SJSA1 (cell line): ENCODE data around the gene KISS1R. TPM values are rescaled to one million over a fixed set of nuclear protein-coding genes. Genes with fewer than 3 reads are reported as not detected.

Experiments
- DNase-seq, 2 experiments: peaks; one replicate each; pipeline ENCODE4 v3.0.0-alpha.2; 2015 to 2020; ENCODE audit warnings: low spot score in 2 of 2, low read depth in 1 of 2
- H3K27ac ChIP-seq: fragments of 250-450 bp; sonication (Bioruptor Pico); 2 replicates; pipeline ENCODE4 v1.5.1; 2020; ENCODE audit warnings: mild to moderate bottlenecking, moderate library complexity
- H3K27me3 ChIP-seq: fragments of 250-450 bp; sonication (Bioruptor Pico); replicated peaks from 2 replicates; pipeline ENCODE4 v1.5.1; 2020; ENCODE audit warnings: mild to moderate bottlenecking, moderate library complexity
- H3K36me3 ChIP-seq: fragments of 250-450 bp; sonication (Bioruptor Pico); 2 replicates; pipeline ENCODE4 v1.5.1; 2020; ENCODE audit warnings: mild to moderate bottlenecking
- H3K4me1 ChIP-seq: fragments of 250-450 bp; sonication (Bioruptor Pico); replicated peaks from 2 replicates; pipeline ENCODE4 v1.6.1; 2021; ENCODE audit warnings: mild to moderate bottlenecking
- H3K4me3 ChIP-seq: fragments of 250-450 bp; sonication (Bioruptor Pico); 2 replicates; pipeline ENCODE4 v1.5.1; 2020; ENCODE audit warnings: mild to moderate bottlenecking
- H3K9me3 ChIP-seq: fragments of 250-450 bp; sonication (Bioruptor Pico); replicated peaks from 2 replicates; pipeline ENCODE4 v1.5.1; 2020; ENCODE audit warnings: mild to moderate bottlenecking
- total RNA-seq: library from RNA; depleted of rRNA; stranded (reverse); fragments of >200 nt; shearing (Covaris generic); gene quantifications from 2 replicates; pipeline ENCODE4 v1.2.3, GENCODE V29; 2014; rRNA removed

Gene KISS1R
- total RNA-seq = not detected in 2 replicates

DNA sequence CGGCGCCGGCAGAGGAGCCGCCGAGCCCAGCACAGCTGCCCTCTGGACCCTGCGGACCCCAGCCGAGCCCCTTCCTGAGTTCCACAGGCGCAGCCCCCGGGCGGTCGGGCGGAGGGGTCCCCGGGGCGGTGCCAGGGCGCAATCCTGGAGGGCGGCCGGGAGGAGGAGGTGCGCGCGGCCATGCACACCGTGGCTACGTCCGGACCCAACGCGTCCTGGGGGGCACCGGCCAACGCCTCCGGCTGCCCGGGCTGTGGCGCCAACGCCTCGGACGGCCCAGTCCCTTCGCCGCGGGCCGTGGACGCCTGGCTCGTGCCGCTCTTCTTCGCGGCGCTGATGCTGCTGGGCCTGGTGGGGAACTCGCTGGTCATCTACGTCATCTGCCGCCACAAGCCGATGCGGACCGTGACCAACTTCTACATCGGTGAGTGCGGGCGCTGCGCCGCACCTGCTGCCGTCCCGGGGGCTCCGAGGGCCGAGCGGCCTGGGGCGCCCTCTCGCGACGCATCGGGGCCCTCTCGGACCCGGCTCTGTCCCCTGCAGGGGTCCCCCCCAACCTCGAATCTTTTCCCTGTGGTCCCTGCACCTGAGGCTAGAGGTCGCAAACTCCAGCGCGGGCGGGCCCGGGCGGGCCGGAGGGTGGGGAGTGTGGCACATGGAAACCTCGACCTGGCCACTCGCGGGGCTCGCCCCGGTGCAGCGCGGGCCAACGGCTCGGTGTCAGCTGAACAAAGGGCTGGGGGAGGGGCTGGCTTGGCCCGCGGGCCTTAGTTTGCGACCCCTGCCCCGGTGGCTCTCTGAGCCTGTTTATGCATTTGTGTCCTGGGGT is at the start of gene KISS1R:
Gene KISS1R, plus strand, starts transcription at position 11 of the 829 bp plus-strand sequence. Its CDS starts 170 bp downstream, at position 181.
- DNase-seq = peak in 1 of 2 experiments; percentile 50
- Histone ChIP-seq H3K4me3 (no peak within 1 kb of the TSS; the same call in 1 of the 2 replicates), H3K27ac (no peak within 1 kb of the TSS), H3K27me3 (peaks cover 45% of the 10 kb centered on the region), H3K36me3 (no peaks in the 10 kb centered on the region), H3K9me3 (peaks cover 4% of the 10 kb centered on the region; the same call in 1 of the 2 replicates), H3K4me1 (peaks cover 21% of the 10 kb centered on the region)

DNA sequence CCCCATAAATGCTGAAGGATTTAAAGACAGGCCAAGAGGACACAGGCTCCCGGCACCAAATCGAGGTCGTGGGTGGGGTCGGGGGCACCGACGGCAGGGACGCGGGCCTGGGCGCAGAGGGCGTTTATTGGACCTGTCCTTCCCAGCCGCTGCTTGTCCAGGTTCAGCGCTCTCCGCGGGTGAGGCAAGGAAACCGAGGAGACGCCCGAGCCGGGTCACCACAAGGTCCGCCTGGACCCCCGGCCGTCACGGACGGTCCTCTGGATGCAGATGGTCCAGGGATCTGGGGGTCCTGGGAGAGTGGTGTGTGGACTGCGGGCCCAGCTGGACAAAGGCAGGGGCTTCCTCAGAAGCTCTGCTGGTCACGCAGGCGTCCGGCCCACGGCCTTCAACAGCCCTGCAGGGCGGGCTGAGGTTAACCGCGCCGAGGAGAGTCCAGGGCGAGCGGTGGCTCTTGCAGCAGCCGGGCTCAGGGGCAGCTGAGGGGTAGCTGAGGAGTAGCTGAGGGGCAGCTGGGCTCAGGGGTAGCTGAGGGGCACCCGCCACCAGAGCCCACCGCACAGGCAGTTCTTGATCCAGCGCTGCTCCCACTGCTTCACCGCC is 49.2 kb upstream of the KISS1R start:
- no peak overlapping the region for H3K27ac ChIP-seq
- H3K4me1 ChIP-seq = peaks cover 38% of the 10 kb centered on the region
- no peaks in the 10 kb centered on the region for H3K9me3 ChIP-seq
- no peak overlapping the region for H3K4me3 ChIP-seq
- DNase-seq = no peak
- peaks cover 37% of the 10 kb centered on the region for H3K36me3 ChIP-seq
- no peaks in the 10 kb centered on the region for H3K27me3 ChIP-seq

DNA sequence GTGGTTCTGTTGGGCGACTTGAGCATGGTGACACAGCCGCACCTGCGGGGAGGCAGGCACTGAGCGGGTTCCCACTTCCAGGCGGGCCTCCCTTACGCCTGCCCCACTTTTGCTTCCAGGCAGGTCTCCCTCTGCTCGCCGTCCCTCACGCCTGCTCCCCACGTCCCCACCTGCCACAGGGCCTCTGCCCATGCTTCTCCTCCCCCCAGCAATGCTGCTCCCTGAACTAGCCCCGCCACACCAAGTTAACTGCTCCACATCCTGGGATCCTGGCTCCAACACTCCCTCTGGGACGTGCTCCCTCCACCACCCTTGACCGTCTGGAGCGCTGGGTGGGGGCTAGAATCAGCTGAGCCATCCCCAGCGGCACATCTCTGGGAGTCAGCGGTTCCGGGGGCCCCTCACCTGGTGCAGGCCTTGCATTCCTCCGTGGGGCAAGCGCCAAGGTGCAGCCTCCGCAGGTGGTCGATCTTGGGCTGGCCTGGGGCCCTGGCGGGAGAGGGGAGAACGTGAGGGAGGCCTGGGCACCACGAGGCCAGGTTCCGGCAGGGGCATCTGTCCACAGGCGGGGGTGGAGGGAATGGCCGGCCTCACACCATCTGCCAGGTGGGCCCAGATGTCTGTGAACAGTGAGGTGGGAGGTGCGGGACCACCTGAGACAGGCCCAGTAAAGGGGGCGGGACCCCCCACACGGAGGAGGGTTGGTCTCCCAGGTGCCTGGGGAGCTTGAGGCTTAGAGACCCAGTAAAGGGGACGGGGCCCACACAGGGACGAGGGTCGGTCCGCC is 48.5 kb upstream of the KISS1R start:
- Histone ChIP-seq H3K27me3 (no peaks in the 10 kb centered on the region), H3K27ac (peak overlapping the region; percentile 81), H3K4me1 (peaks cover 31% of the 10 kb centered on the region), H3K4me3 (no peak overlapping the region), H3K9me3 (no peaks in the 10 kb centered on the region), H3K36me3 (peaks cover 41% of the 10 kb centered on the region)
- DNase-seq = no peak

DNA sequence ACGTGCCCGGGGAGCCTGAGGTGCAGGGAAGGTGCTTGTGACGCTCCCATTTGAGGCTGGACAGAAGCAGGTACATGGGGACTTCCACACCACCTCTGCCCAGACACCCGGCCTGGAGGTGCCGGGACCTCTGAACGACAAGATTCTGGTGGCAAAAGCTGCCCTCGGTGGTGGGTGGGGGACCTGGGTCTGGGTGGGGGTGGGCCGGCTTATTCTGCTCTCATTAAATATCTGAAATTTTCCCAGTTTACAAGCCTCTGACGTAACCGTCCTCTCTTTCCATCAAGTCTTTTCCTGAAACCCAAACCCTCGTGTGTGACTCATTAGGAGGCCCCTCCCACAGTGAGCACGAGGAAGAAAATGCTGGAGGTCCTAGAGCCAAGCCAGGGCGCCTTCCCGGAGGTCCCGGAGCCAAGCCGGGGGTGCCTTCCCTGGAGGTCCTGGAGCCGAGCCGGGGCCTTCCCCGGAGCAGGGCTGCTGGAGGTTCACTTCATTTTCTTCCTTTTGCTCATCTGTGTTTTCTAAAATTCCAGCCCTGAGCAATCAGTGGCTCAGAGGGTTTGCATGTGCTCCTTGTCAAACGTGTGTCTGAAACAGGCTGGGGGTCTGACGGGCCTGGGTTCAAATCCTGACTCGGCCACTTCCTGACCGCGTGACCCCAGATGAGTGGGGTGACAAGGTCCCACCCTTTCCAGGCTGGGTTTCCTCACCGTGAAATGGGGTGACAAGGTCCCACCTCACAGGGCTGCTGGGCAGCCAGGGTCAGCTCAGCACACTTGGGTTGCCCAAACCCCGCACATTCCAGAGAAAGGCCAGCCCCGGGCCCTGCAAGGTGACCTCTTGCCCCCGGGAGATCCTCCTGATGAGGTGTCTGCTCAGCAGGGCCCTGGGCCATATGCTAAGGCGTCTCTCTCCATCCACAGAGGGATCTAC is 47.6 kb upstream of the KISS1R start:
- Histone ChIP-seq H3K9me3 (no peaks in the 10 kb centered on the region), H3K27ac (peak overlapping the region; percentile 81), H3K4me3 (no peak overlapping the region), H3K27me3 (no peaks in the 10 kb centered on the region), H3K4me1 (peaks cover 25% of the 10 kb centered on the region), H3K36me3 (peaks cover 45% of the 10 kb centered on the region)
- DNase-seq = peak; percentile 97 to 98

DNA sequence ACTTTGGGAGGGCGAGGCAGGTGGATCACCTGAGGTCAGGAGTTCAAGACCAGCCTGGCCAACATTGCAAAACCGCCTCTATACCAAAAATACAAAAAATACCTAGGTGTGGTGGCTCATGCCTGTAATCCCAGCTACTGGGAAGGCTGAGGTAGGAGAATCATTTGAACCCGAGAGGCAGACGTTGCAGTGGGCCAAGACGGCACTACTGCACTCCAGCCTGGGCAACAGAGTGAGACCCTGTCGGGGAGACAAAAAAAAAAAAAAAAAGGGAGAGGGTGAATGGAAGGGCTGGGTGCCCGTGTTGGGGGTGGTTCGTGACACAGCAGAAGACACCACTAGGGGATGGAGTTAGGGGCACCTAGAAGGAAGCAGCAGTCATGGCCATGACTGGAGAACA is 46.8 kb upstream of the KISS1R start:
- Histone ChIP-seq H3K9me3 (no peaks in the 10 kb centered on the region), H3K4me1 (peaks cover 25% of the 10 kb centered on the region), H3K27ac (peak overlapping the region; percentile 73), H3K36me3 (peaks cover 52% of the 10 kb centered on the region), H3K27me3 (no peaks in the 10 kb centered on the region), H3K4me3 (no peak overlapping the region)
- DNase-seq = no peak

GRCh38 chr19:870963-871401 is 46.2 kb upstream of the KISS1R start:
- Histone ChIP-seq H3K27ac (no peak overlapping the region), H3K9me3 (no peaks in the 10 kb centered on the region)

DNA sequence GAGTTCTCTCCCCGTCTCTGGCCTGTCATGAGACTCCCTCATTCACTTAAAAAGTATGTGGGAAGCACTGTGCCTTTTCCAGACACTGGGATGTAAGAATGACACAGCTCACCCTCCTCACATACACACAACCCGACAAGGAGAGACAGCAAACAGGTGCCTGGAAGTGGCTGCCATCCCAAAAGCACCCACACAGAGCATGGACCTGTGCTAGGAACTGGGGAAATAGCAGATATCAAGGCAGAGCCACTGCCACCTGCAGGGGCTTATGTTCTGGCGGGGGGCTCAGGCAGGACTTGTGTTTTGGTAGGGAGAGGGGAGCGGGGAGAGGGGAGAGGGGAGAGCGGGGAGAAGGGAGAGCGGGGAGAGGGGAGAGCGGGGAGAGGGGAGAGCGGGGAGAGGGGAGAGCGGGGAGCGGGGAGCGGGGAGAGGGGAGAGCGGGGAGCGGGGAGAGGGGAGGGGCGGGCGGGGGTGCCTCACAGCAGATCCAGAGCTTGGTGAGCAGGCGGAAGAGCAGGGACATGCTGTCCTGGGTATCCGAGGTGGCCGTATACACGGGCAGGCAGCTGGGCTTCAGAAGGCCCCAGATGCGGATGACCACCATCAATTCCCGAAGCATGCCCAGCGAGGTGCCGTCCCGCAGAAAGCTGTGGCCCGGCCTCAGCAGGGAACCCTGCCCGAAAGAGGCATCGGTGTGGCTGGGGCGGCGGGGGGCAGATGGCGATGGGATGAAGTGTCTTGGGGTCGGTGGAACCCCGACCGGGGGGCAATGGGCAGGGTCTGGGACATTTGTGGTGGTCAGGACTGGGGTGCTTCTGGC is 45.5 kb upstream of the KISS1R start:
- Histone ChIP-seq H3K27me3 (no peaks in the 10 kb centered on the region), H3K9me3 (no peaks in the 10 kb centered on the region), H3K4me1 (peaks cover 25% of the 10 kb centered on the region), H3K36me3 (peaks cover 65% of the 10 kb centered on the region), H3K4me3 (no peak overlapping the region), H3K27ac (no peak overlapping the region)
- DNase-seq = no peak

More at GRCh38 chr19:870963-871401, 46.2 kb upstream of the KISS1R start:
- peaks cover 25% of the 10 kb centered on the region for H3K4me1 ChIP-seq
- H3K27me3 ChIP-seq = no peaks in the 10 kb centered on the region
- H3K36me3 ChIP-seq = peaks cover 58% of the 10 kb centered on the region
- no peak for DNase-seq
- no peak overlapping the region for H3K4me3 ChIP-seq

- H3K4me1 ChIP-seq = peaks cover 25% of the 10 kb centered on the region
- H3K27me3 ChIP-seq = no peaks in the 10 kb centered on the region
- H3K4me3 ChIP-seq = no peak overlapping the region
- H3K9me3 ChIP-seq = no peaks in the 10 kb centered on the region
- H3K36me3 ChIP-seq = peaks cover 69% of the 10 kb centered on the region
- H3K27ac ChIP-seq = no peak overlapping the region
- no peak for DNase-seq
Measured at GRCh38 chr19:872266-872951, 44.7 kb upstream of the KISS1R start.

- Histone ChIP-seq H3K27me3 (no peaks in the 10 kb centered on the region), H3K9me3 (no peaks in the 10 kb centered on the region), H3K4me1 (peaks cover 25% of the 10 kb centered on the region), H3K4me3 (no peak overlapping the region), H3K27ac (no peak overlapping the region), H3K36me3 (peaks cover 62% of the 10 kb centered on the region)
- DNase-seq = no peak
Measured at GRCh38 chr19:873084-873483, 44.0 kb upstream of the KISS1R start.

- DNase-seq = no peak
- Histone ChIP-seq H3K27me3 (no peaks in the 10 kb centered on the region), H3K36me3 (peaks cover 57% of the 10 kb centered on the region), H3K27ac (no peak overlapping the region), H3K9me3 (no peaks in the 10 kb centered on the region), H3K4me3 (no peak overlapping the region), H3K4me1 (peaks cover 24% of the 10 kb centered on the region)
Measured at GRCh38 chr19:873561-874041, 43.5 kb upstream of the KISS1R start.

GRCh38 chr19:875265-875879 is 41.8 kb upstream of the KISS1R start:
- Histone ChIP-seq H3K9me3 (no peaks in the 10 kb centered on the region), H3K4me3 (no peak overlapping the region), H3K4me1 (peaks cover 8% of the 10 kb centered on the region), H3K36me3 (peaks cover 48% of the 10 kb centered on the region), H3K27me3 (no peaks in the 10 kb centered on the region), H3K27ac (no peak overlapping the region)
- DNase-seq = no peak
